PC-3 (cell line): Measurements from ENCODE around the gene RNU1-2.
"Not testable (repeated sequence)": the region's sequence is repeated elsewhere in the genome, so short reads cannot be mapped to it uniquely, and the experiment has no call there.

ENCODE experiments used
- CTCF ChIP-seq: fragments of 300-600 bp; sonication (generic); conservative IDR thresholded peaks from 2 replicates; pipeline ENCODE4 v1.5.1; 2017; ENCODE audit warnings: antibody characterized with exemption, low read depth, mild to moderate bottlenecking, low read length
- EZH2 ChIP-seq: fragments of 300-600 bp; sonication (generic); IDR thresholded peaks from one replicate; pipeline ENCODE4 v1.6.1; 2017; ENCODE audit warnings: antibody characterized with exemption, mild to moderate bottlenecking, low read length; ENCODE audit not compliant: unreplicated experiment
- EZH2phosphoT487 ChIP-seq: fragments of 300-600 bp; sonication (generic); IDR thresholded peaks from 2 replicates; pipeline ENCODE4 v1.6.1; 2018; ENCODE audit warnings: mild to moderate bottlenecking, antibody characterized with exemption, low read length, borderline replicate concordance

DNA sequence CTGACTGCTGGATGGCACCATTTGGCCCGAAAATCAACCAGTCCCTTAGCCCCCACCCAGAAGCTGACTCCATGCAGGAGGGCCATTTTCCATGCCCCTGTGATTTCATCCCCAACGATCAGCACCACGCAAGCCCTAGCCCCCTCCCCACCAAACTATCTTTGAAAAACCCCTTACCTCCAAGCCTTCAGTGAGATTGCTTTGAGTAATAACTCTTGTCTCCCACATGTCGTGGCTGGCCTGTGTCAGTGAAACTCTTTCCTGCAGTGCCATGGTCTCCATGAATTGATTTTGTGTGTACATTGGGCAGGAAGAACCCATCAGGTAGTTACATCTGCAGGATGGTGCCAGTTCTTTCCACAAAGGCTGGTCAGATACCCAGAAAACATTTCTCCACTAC, 2.0 kb upstream of the RNU1-2 start:
- not testable (repeated sequence) for TF ChIP-seq CTCF, EZH2, EZH2phosphoT487
